Endothelial cell of umbilical vein (primary cell): ENCODE results near the gene CXCR5. TPM values are rescaled to one million over a fixed set of nuclear protein-coding genes. Genes with fewer than 3 reads are reported as not detected.

Experiments
- Bru-seq: library from RNA; stranded (reverse); fragments of 400-500 nt; gene quantifications from one replicate; lab custom pipeline; 2021; lab: Mats Ljungman, UMichigan
- BruChase-seq, 2 experiments: library from RNA; stranded (reverse); fragments of 400-500 nt; gene quantifications; one replicate each; lab custom pipeline; 2021; lab: Mats Ljungman, UMichigan
- BruUV-seq: library from RNA; stranded (reverse); fragments of 400-500 nt; replicated peaks from 2 replicates; lab custom pipeline; 2021; lab: Mats Ljungman, UMichigan
- CTCF ChIA-PET: fragments of 300-600, 350-600 bp; sonication (Branson Sonifier 250); formaldehyde crosslinking; loops from one replicate; lab custom pipeline; 2021; ENCODE audit warnings: antibody characterized with exemption, inconsistent platforms; lab: Charles Lee
- POLR2A ChIA-PET: fragments of 300-600, 350-600 bp; sonication (Branson Sonifier 250); formaldehyde crosslinking; loops from one replicate; lab custom pipeline; 2021; ENCODE audit warnings: antibody characterized with exemption, inconsistent platforms; lab: Charles Lee
- DNase-seq: peaks from one replicate; pipeline ENCODE4 v3.0.0-alpha.2; 2011; ENCODE audit warnings: low read depth, low spot score
- FAIRE-seq: peaks from 2 replicates; lab custom pipeline; 2011; peaks lifted over from hg19 to GRCh38; lab: Jason Lieb, UNC
- H2AFZ ChIP-seq: 2 replicates; pipeline ENCODE4 v1.6.0; 2012; ENCODE audit warnings: low read depth, low read length, control low read depth, inconsistent platforms
- H3K27ac ChIP-seq: 2 replicates; pipeline ENCODE4 v1.5.1; 2011; ENCODE audit warnings: low read depth, mild to moderate bottlenecking, control low read depth, low read length, moderate library complexity; ENCODE audit not compliant: insufficient read depth
- H3K27me3 ChIP-seq, 2 experiments: 2 replicates each; pipeline versions ENCODE4 v1.6.0 to v1.6.1; 2011; ENCODE audit warnings: low read length in 2 of 2, mixed read lengths in 1 of 2; ENCODE audit not compliant: control insufficient read depth in 2 of 2, insufficient read depth in 2 of 2
- H3K36me3 ChIP-seq, 2 experiments: 2 replicates in 1 of 2; 3 replicates in 1 of 2; pipeline ENCODE4 v1.5.1; 2011; ENCODE audit warnings: low read length in 2 of 2, mild to moderate bottlenecking in 1 of 2, moderate library complexity in 1 of 2; ENCODE audit not compliant: control insufficient read depth in 2 of 2, insufficient read depth in 2 of 2; ENCODE audit errors: extremely low read depth in 1 of 2
- H3K4me1 ChIP-seq: 3 replicates; pipeline ENCODE4 v1.5.1; 2011; ENCODE audit warnings: mild to moderate bottlenecking, low read length; ENCODE audit not compliant: control insufficient read depth, insufficient read depth; ENCODE audit errors: extremely low read depth
- H3K4me2 ChIP-seq: 2 replicates; pipeline ENCODE4 v1.6.1; 2011; ENCODE audit warnings: low read length, control low read depth, mixed read lengths; ENCODE audit not compliant: insufficient read depth
- H3K4me3 ChIP-seq, 3 experiments: fragments of 200-600 bp in 1 of 3; sonication (generic), shearing (Covaris generic) in 1 of 3; replicated peaks in 1 of 3; 2 replicates each; pipeline ENCODE4 v1.5.1; 2011 to 2016; ENCODE audit warnings: control low read depth in 3 of 3, low read length in 3 of 3, mild to moderate bottlenecking in 2 of 3, inconsistent platforms in 1 of 3, low read depth in 1 of 3, moderate library complexity in 1 of 3; ENCODE audit not compliant: insufficient read depth in 1 of 3
- H3K79me2 ChIP-seq: 2 replicates; pipeline ENCODE4 v1.6.0; 2012; ENCODE audit warnings: low read length, inconsistent platforms; ENCODE audit not compliant: control insufficient read depth, insufficient read depth
- H3K9ac ChIP-seq: replicated peaks from 2 replicates; pipeline ENCODE3; 2011; ENCODE audit warnings: low read length, control low read depth; ENCODE audit not compliant: insufficient read depth; ENCODE audit errors: extremely low read depth
- H3K9me1 ChIP-seq: replicated peaks from 3 replicates; pipeline ENCODE4 v1.6.0; 2011; ENCODE audit warnings: mild to moderate bottlenecking, low read length; ENCODE audit not compliant: control insufficient read depth, insufficient read depth; ENCODE audit errors: extremely low read depth
- H3K9me3 ChIP-seq: replicated peaks from 2 replicates; pipeline ENCODE4 v1.5.1; 2012; ENCODE audit warnings: low read length, inconsistent platforms; ENCODE audit not compliant: control insufficient read depth, insufficient read depth
- H4K20me1 ChIP-seq: replicated peaks from 2 replicates; pipeline ENCODE3; 2011; ENCODE audit warnings: mild to moderate bottlenecking, low read length; ENCODE audit not compliant: control insufficient read depth, insufficient read depth; ENCODE audit errors: extremely low read depth
- EZH2 ChIP-seq: IDR thresholded peaks from 2 replicates; pipeline ENCODE4 v1.6.1; 2012; ENCODE audit warnings: borderline replicate concordance, low read depth, mild to moderate bottlenecking, moderate library complexity, low read length, inconsistent platforms; ENCODE audit not compliant: severe bottlenecking
- FOS ChIP-seq: IDR thresholded peaks from 2 replicates; pipeline ENCODE4 v1.6.1; 2011; ENCODE audit warnings: mild to moderate bottlenecking, low read length, moderate library complexity, borderline replicate concordance; ENCODE audit not compliant: insufficient read depth
- GATA2 ChIP-seq: IDR thresholded peaks from 2 replicates; pipeline ENCODE4 v1.7.0; 2011; ENCODE audit warnings: low read depth, mild to moderate bottlenecking, moderate library complexity, mixed read lengths, low read length; ENCODE audit not compliant: insufficient read length, insufficient read depth
- JUN ChIP-seq: IDR thresholded peaks from 2 replicates; pipeline ENCODE4 v1.6.1; 2011; ENCODE audit warnings: borderline replicate concordance, low read depth; ENCODE audit not compliant: insufficient read length, insufficient read depth
- MYC ChIP-seq: IDR thresholded peaks from one replicate; pipeline ENCODE4 v1.6.1; 2011; ENCODE audit warnings: mild to moderate bottlenecking, low read depth, low read length
- POLR2A ChIP-seq: IDR thresholded peaks from 2 replicates; pipeline ENCODE4 v1.6.1; 2012; ENCODE audit warnings: low read depth, mild to moderate bottlenecking, control low read depth, low read length
- POLR2AphosphoS5 ChIP-seq: IDR thresholded peaks from 2 replicates; pipeline ENCODE4 v1.6.1; 2012; ENCODE audit warnings: low read depth, mild to moderate bottlenecking, control low read depth, low read length, moderate library complexity; ENCODE audit not compliant: insufficient read depth
- dilution Hi-C: fragments of 300-500 bp; cut with MboI; formaldehyde crosslinking; loops from one replicate; pipeline ENCODE4 v1.15.0; 2019; ENCODE audit warnings: low sequenced_read_pairs; ENCODE audit not compliant: extremely low pct_ligation_motif_present
- intact Hi-C: fragments of 100-400 bp; cut with micrococcal nuclease; formaldehyde crosslinking; loops from one replicate; pipeline ENCODE4 v1.10.0; 2022
- long read RNA-seq: library from polyadenylated mRNA; stranded (forward); transcript quantifications from one replicate; pipeline ENCODE4 v2.0.0, GENCODE V29; 2021
- polyA minus RNA-seq, 3 experiments: library from RNA; depleted of rRNA, polyadenylated mRNA; stranded (reverse); fragments of >200 nt; gene quantifications; 1 replicate in 1 of 3; 2 replicates in 2 of 3; pipeline ENCODE4 v1.2.3, GENCODE V29; 2011
- polyA plus RNA-seq, 4 experiments: library from polyadenylated mRNA; depleted of rRNA in 3 of 4; stranded (reverse) in 3 of 4; unstranded in 1 of 4; fragments of >200 nt; gene quantifications; 2 replicates each; pipeline versions ENCODE4 v1.2.1 to v1.2.3, GENCODE V29; 2011 to 2012; ENCODE audit warnings: missing spikeins in 1 of 4
- total RNA-seq: library from RNA; stranded (reverse); gene quantifications from 2 replicates; pipeline ENCODE4 v1.2.3, GENCODE V29; 2021
- TF ChIP-seq, protein P1 (sequence below): IDR thresholded peaks from 2 replicates; pipeline ENCODE4 v1.6.1; 2011; ENCODE audit not compliant: insufficient read depth, insufficient read length

Gene CXCR5, protein sequence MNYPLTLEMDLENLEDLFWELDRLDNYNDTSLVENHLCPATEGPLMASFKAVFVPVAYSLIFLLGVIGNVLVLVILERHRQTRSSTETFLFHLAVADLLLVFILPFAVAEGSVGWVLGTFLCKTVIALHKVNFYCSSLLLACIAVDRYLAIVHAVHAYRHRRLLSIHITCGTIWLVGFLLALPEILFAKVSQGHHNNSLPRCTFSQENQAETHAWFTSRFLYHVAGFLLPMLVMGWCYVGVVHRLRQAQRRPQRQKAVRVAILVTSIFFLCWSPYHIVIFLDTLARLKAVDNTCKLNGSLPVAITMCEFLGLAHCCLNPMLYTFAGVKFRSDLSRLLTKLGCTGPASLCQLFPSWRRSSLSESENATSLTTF
- total RNA-seq = not detected in 2 replicates
- polyA plus RNA-seq = not detected in 2 replicates
- polyA plus RNA-seq (2011; cell fraction: cytosol; rRNA removed) = not detected in 2 replicates
- not detected in 2 replicates for polyA plus RNA-seq (2011; cell fraction: nucleus; rRNA removed)
- polyA plus RNA-seq (2012) = not detected in 2 replicates
- polyA minus RNA-seq = not detected in 2 replicates
- not detected for polyA minus RNA-seq (2011; cell fraction: cytosol; rRNA and poly(A)+ RNA removed)
- not detected in 2 replicates for polyA minus RNA-seq (2011; cell fraction: nucleus; rRNA and poly(A)+ RNA removed)
- Bru-seq, nascent RNA = not detected
- BruChase-seq, experiment 1, labeled RNA remaining after a 6-hour chase = not detected
- BruChase-seq, experiment 2, labeled RNA remaining after a 2-hour chase = percentile 4 among the genes with signal in this experiment
- long read RNA-seq = 0 reads

DNA sequence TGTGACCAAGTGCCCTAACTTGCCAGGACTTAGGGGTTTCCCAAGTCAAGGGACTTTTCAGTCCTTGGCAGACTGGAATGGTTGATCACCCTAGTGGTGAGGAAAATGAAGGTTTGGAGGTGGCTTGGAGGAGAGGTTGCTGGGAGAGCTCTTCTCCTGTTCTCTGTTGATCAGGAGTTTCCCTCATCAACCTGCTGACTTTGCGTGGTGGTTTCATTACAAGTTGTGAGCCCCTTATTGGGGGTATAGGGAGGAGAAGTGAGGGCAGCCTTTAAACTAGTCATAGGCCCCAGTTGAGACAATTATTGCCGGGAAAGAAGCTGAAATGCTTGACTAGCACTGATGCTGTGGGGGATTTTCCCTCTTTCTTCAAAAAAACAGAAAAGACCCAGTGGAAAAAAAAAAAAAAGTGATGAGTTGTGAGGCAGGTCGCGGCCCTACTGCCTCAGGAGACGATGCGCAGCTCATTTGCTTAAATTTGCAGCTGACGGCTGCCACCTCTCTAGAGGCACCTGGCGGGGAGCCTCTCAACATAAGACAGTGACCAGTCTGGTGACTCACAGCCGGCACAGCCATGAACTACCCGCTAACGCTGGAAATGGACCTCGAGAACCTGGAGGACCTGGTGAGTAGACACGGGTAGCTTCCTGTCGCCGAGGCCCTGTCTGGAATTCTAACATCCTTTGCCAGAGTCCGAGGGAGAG, at the start of gene CXCR5:
CXCR5 (plus strand) TSS at position 525 of the 704 bp plus-strand sequence; CDS start at position 575, 50 bp downstream.
- no peak within 1 kb of the TSS for H3K27ac ChIP-seq
- dilution Hi-C loops = no loop called here
- H2AFZ ChIP-seq = no peak within 1 kb of the TSS
- no peak within 1 kb of the TSS for H3K4me3 ChIP-seq
- H3K9me3 ChIP-seq = no peaks in the 10 kb centered on the region
- no peaks in the 10 kb centered on the region for H4K20me1 ChIP-seq
- no peaks in the 10 kb centered on the region for H3K4me1 ChIP-seq
- CTCF ChIA-PET = interaction anchor here (0.9 kb wide), 1 partner anchor 12 kb away, joined by 3 read pairs; no protein-coding TSS in a partner anchor
- H3K4me2 ChIP-seq = no peak within 1 kb of the TSS
- POLR2A ChIA-PET = no interaction called here
- H3K9ac ChIP-seq = no peak within 1 kb of the TSS
- BruUV-seq = no TSS peak
- no peaks in the 10 kb centered on the region for H3K79me2 ChIP-seq
- DNase-seq (no peak), FAIRE-seq (no peak)
- H3K36me3 ChIP-seq = no peaks in the 10 kb centered on the region
- no peaks in the 10 kb centered on the region for H3K9me1 ChIP-seq
- H3K27me3 ChIP-seq = peaks cover 7 to 16% of the 10 kb centered on the region in 2 experiments
- TF ChIP-seq MYC (no peak), JUN (no peak), FOS (no peak), GATA2 (no peak), POLR2A (no peak), POLR2AphosphoS5 (no peak), EZH2 (no peak)
- TF ChIP-seq, protein P1, sequence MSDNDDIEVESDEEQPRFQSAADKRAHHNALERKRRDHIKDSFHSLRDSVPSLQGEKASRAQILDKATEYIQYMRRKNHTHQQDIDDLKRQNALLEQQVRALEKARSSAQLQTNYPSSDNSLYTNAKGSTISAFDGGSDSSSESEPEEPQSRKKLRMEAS = no peak
- intact Hi-C loops = no loop called here
